HCT116 (cell line): ENCODE measurements around the gene FADS6. TPM values are rescaled to one million over a fixed set of nuclear protein-coding genes. Genes with fewer than 3 reads are reported as not detected.

Experiments
- ATAC-seq: fragments of 200-7000 bp; cut with Tn5 transposase; 2 replicates; pipeline ENCODE4 v1.9.1; 2020; ENCODE audit warnings: mild to moderate bottlenecking, moderate library complexity
- BruUV-seq: library from RNA; stranded (reverse); fragments of 400-500 nt; replicated peaks from 2 replicates; lab custom pipeline; 2021; lab: Mats Ljungman, UMichigan
- CTCF ChIA-PET: fragments of 300-600 bp; sonication (Branson Sonifier 250); formaldehyde crosslinking; loops from one replicate; lab custom pipeline; 2021; ENCODE audit warnings: antibody characterized with exemption; lab: Charles Lee
- POLR2A ChIA-PET: fragments of 300-600, 350-600 bp; sonication (Branson Sonifier 250); formaldehyde crosslinking; loops from one replicate; lab custom pipeline; 2021; ENCODE audit warnings: antibody characterized with exemption; lab: Charles Lee
- RAD21 ChIA-PET, 2 experiments: fragments of 300-600 bp; sonication (Branson Sonifier 250); formaldehyde crosslinking; loops; one replicate each; lab custom pipeline; 2023; ENCODE audit warnings: low total read pairs in 2 of 2; ENCODE audit not compliant: uncharacterized antibody in 2 of 2, unreplicated experiment in 2 of 2, low non-redundant PET in 1 of 2; lab: Charles Lee
- DNase-seq: peaks from one replicate; pipeline ENCODE4 v3.0.0-alpha.2; 2010; ENCODE audit warnings: low read depth, low spot score
- H2AFZ ChIP-seq: fragments of 200-600 bp; shearing (Covaris generic), sonication (generic); 2 replicates; pipeline ENCODE4 v1.6.1; 2017; ENCODE audit warnings: low read depth, mixed run types, mixed read lengths, antibody characterized with exemption, low read length; ENCODE audit not compliant: poor library complexity, severe bottlenecking
- H3K27ac ChIP-seq: 2 replicates; pipeline ENCODE4 v1.5.1; 2012; ENCODE audit warnings: low read depth, low read length
- H3K27me3 ChIP-seq: fragments of 200-600 bp; sonication (generic); 2 replicates; pipeline ENCODE4 v1.6.1; 2016; ENCODE audit warnings: mixed run types, low read length, mixed read lengths; ENCODE audit not compliant: insufficient read depth
- H3K36me3 ChIP-seq, 2 experiments: fragments of 200-500 bp in 1 of 2; fragments of 200-600 bp in 1 of 2; sonication (Bioruptor generic) in 1 of 2; sonication (generic) in 1 of 2; 2 replicates each; pipeline versions ENCODE4 v1.5.1 to v1.6.1; 2014 to 2016; ENCODE audit warnings: low read length in 2 of 2, inconsistent platforms in 1 of 2, mixed read lengths in 1 of 2, mixed run types in 1 of 2; ENCODE audit not compliant: insufficient read depth in 2 of 2, control insufficient read depth in 1 of 2
- H3K4me1 ChIP-seq, 2 experiments: fragments of 200-600 bp in 1 of 2; sonication (generic) in 1 of 2; 2 replicates each; pipeline versions ENCODE4 v1.5.1 to v1.6.1; 2012 to 2017; ENCODE audit warnings: low read length in 2 of 2, inconsistent platforms in 1 of 2, mild to moderate bottlenecking in 1 of 2, mixed read lengths in 1 of 2, mixed run types in 1 of 2, moderate library complexity in 1 of 2; ENCODE audit not compliant: insufficient read depth in 2 of 2, control insufficient read depth in 1 of 2
- H3K4me2 ChIP-seq: fragments of 200-600 bp; sonication (generic); 2 replicates; pipeline ENCODE4 v1.6.1; 2017; ENCODE audit warnings: mixed run types, low read length, mixed read lengths
- H3K4me3 ChIP-seq, 2 experiments: fragments of 200-600 bp in 1 of 2; sonication (generic) in 1 of 2; replicated peaks in 1 of 2; 2 replicates each; pipeline ENCODE4 v1.5.1; 2011 to 2016; ENCODE audit warnings: low read length in 2 of 2, control low read depth in 1 of 2, low read depth in 1 of 2, mild to moderate bottlenecking in 1 of 2, mixed read lengths in 1 of 2, mixed run types in 1 of 2
- H3K79me2 ChIP-seq: fragments of 200-600 bp; sonication (generic); 2 replicates; pipeline ENCODE4 v1.6.1; 2017; ENCODE audit warnings: mild to moderate bottlenecking, mixed run types, low read length, moderate library complexity, mixed read lengths; ENCODE audit not compliant: insufficient read depth
- H3K9ac ChIP-seq: fragments of 200-600 bp; sonication (generic); 2 replicates; pipeline ENCODE4 v1.6.1; 2016; ENCODE audit warnings: low read length, mixed read lengths
- H3K9me2 ChIP-seq: fragments of 200-600 bp; sonication (generic), shearing (Covaris generic); 2 replicates; pipeline ENCODE4 v1.6.1; 2017; ENCODE audit warnings: mixed run types, mild to moderate bottlenecking, moderate library complexity; ENCODE audit not compliant: insufficient read depth
- H3K9me3 ChIP-seq, 2 experiments: fragments of 200-500 bp in 1 of 2; fragments of 200-600 bp in 1 of 2; sonication (Bioruptor generic) in 1 of 2; sonication (generic) in 1 of 2; 2 replicates each; pipeline ENCODE4 v1.6.1; 2014 to 2017; ENCODE audit warnings: low read length in 2 of 2, mixed read lengths in 2 of 2, inconsistent platforms in 1 of 2, low read depth in 1 of 2, mild to moderate bottlenecking in 1 of 2, mixed run types in 1 of 2, moderate library complexity in 1 of 2; ENCODE audit not compliant: control insufficient read depth in 1 of 2, insufficient read depth in 1 of 2
- H4K20me1 ChIP-seq: fragments of 200-600 bp; sonication (generic), shearing (Covaris generic); 2 replicates; pipeline ENCODE4 v1.6.1; 2017; ENCODE audit warnings: mixed run types, mild to moderate bottlenecking, moderate library complexity; ENCODE audit not compliant: insufficient read depth
- ATF3 ChIP-seq: IDR thresholded peaks from 2 replicates; pipeline ENCODE4 v1.6.1; 2012
- CBX3 ChIP-seq: IDR thresholded peaks from 2 replicates; pipeline ENCODE4 v1.6.1; 2012; ENCODE audit warnings: low read depth
- CEBPB ChIP-seq: IDR thresholded peaks from 2 replicates; pipeline ENCODE4 v1.6.1; 2012; ENCODE audit warnings: low read depth
- CTCF ChIP-seq, 3 experiments: fragments of 200-600 bp in 1 of 3; sonication (generic) in 1 of 3; IDR thresholded peaks in 2 of 3; conservative IDR thresholded peaks in 1 of 3; 2 replicates each; pipeline ENCODE4 v1.5.1; 2012 to 2017; ENCODE audit warnings: low read depth in 2 of 3, low read length in 2 of 3, antibody characterized with exemption in 1 of 3, borderline replicate concordance in 1 of 3, control low read depth in 1 of 3, mild to moderate bottlenecking in 1 of 3, mixed read lengths in 1 of 3, mixed run types in 1 of 3, moderate library complexity in 1 of 3; ENCODE audit not compliant: insufficient read depth in 1 of 3
- EGR1 ChIP-seq: IDR thresholded peaks from 2 replicates; pipeline ENCODE4 v1.6.1; 2012; ENCODE audit warnings: low read depth
- EZH2 ChIP-seq: fragments of 200-600 bp; sonication (generic); IDR thresholded peaks from 2 replicates; pipeline ENCODE4 v1.6.1; 2017; ENCODE audit warnings: antibody characterized with exemption, mixed run types
- EZH2phosphoT487 ChIP-seq: fragments of 200-600 bp; IDR thresholded peaks from 2 replicates; pipeline ENCODE4 v1.6.1; 2018; ENCODE audit warnings: antibody characterized with exemption, borderline replicate concordance
- FOSL1 ChIP-seq: IDR thresholded peaks from 2 replicates; pipeline ENCODE4 v1.6.1; 2012; ENCODE audit warnings: low read depth
- JUND ChIP-seq: IDR thresholded peaks from 2 replicates; pipeline ENCODE4 v1.6.1; 2012
- MAX ChIP-seq: IDR thresholded peaks from 2 replicates; pipeline ENCODE4 v1.6.1; 2012
- POLR2A ChIP-seq: IDR thresholded peaks from 2 replicates; pipeline ENCODE4 v1.7.0; 2011; ENCODE audit warnings: borderline replicate concordance; ENCODE audit not compliant: insufficient read depth, insufficient read length; ENCODE audit errors: extremely low read depth
- POLR2AphosphoS5 ChIP-seq: IDR thresholded peaks from 2 replicates; pipeline ENCODE4 v1.6.1; 2011; ENCODE audit warnings: mild to moderate bottlenecking, low read depth, low read length, moderate library complexity
- REST ChIP-seq: IDR thresholded peaks from 2 replicates; pipeline ENCODE4 v1.6.1; 2012; ENCODE audit warnings: low read depth
- SIN3A ChIP-seq: IDR thresholded peaks from 2 replicates; pipeline ENCODE4 v1.6.1; 2012; ENCODE audit warnings: low read depth
- SP1 ChIP-seq: IDR thresholded peaks from 2 replicates; pipeline ENCODE4 v1.6.1; 2012; ENCODE audit warnings: low read depth
- SRF ChIP-seq: IDR thresholded peaks from 2 replicates; pipeline ENCODE4 v1.6.1; 2012; ENCODE audit warnings: low read depth
- TCF7L2 ChIP-seq: IDR thresholded peaks from 2 replicates; pipeline ENCODE4 v1.7.0; 2011; ENCODE audit warnings: borderline replicate concordance, inconsistent platforms; ENCODE audit not compliant: insufficient read depth, insufficient read length; ENCODE audit errors: extremely low read depth
- ZFX ChIP-seq: fragments of 450-650 bp; IDR thresholded peaks from 2 replicates; pipeline ENCODE4 v1.6.1; 2017
- intact Hi-C: fragments of 100-400 bp; cut with micrococcal nuclease; formaldehyde crosslinking; loops from 2 replicates; pipeline ENCODE4 v1.10.0; 2022
- total RNA-seq: library from RNA; stranded (reverse); gene quantifications from one replicate; pipeline ENCODE4 v1.2.1, GENCODE V29; 2021; ENCODE audit not compliant: unreplicated experiment

Gene FADS6
- total RNA-seq, 1 experiment from 2014 or later: not detected

GRCh38 chr17:74839990-74840852 lies 53.2 kb downstream of the FADS6 start:
- no TSS peak for BruUV-seq
- ChIA-PET POLR2A (no interaction called here), CTCF (no interaction called here), RAD21 (no interaction called here)
- Histone ChIP-seq H3K27ac (no peak overlapping the region), H3K9me2 (no peaks in the 10 kb centered on the region), H3K4me1 (peaks cover 7 to 25% of the 10 kb centered on the region in 2 experiments), H4K20me1 (no peaks in the 10 kb centered on the region), H3K4me2 (no peak overlapping the region), H3K9me3 (no peaks in the 10 kb centered on the region), H3K36me3 (no peaks in the 10 kb centered on the region), H2AFZ (no peak overlapping the region), H3K4me3 (no peak overlapping the region), H3K27me3 (no peaks in the 10 kb centered on the region)
- no peak for ATAC-seq
- TF ChIP-seq POLR2AphosphoS5: no peak
- TF ChIP-seq FOSL1: no peak
- TF ChIP-seq MAX: no peak
- TF ChIP-seq TCF7L2: no peak
- no peak for TF ChIP-seq CBX3
- TF ChIP-seq EZH2: no peak
- no peak for TF ChIP-seq SIN3A
- no peak for TF ChIP-seq ZFX
- TF ChIP-seq JUND: no peak
- no peak for TF ChIP-seq CTCF (IDR thresholded peaks at IDR 0.05 in 2 of 3, conservative IDR thresholded peaks at IDR 0.05 in 1 of 3; ENCODE audit: borderline replicate concordance in 1 of 3, insufficient read depth in 1 of 3, low read depth in 2 of 3, low read length in 2 of 3)
- no peak for TF ChIP-seq SP1
- no peak for TF ChIP-seq ATF3
- TF ChIP-seq CEBPB: no peak
- no peak for TF ChIP-seq POLR2A
- no peak for TF ChIP-seq SRF
- TF ChIP-seq EZH2phosphoT487: no peak
- TF ChIP-seq REST: no peak
- no peak for TF ChIP-seq EGR1
- TF ChIP-seq, all 23 proteins: peak for 0
- intact Hi-C loops: no loop called here
- DNase-seq: no peak
- Histone ChIP-seq H3K79me2 (no peaks in the 10 kb centered on the region), H3K9ac (no peak overlapping the region)
